ENCODE measurements around the gene NUCB2. TPM values are rescaled to one million over a fixed set of nuclear protein-coding genes. Genes with fewer than 3 reads are reported as not detected.

Gene NUCB2
- total and polyA plus RNA-seq, 2 of the 13 experiments (the other 11 are each of a cell fraction or from before 2014, with no cell fraction given): 54.2 to 82.4 TPM

GRCh38 chr11:17250561-17251350 is 25.8 kb upstream of the NUCB2 start:
- Histone ChIP-seq H3K9me3 (ENCODE audit: low read length) (no peaks in the 10 kb centered on the region), H3K79me2 (ENCODE audit: insufficient read depth, low read length) (no peaks in the 10 kb centered on the region), H3K4me1 (ENCODE audit: insufficient read depth, low read length) (no peaks in the 10 kb centered on the region), H3K36me3 (replicated peaks in 1 of 2; ENCODE audit: control insufficient read depth in 1 of 2, insufficient read depth in 2 of 2, low read length in 2 of 2) (no peaks in the 10 kb centered on the region), H3K27me3 (ENCODE audit: control insufficient read depth in 1 of 2, insufficient read depth in 2 of 2, low read length in 2 of 2) (no peaks in the 10 kb centered on the region), H3K27ac (ENCODE audit: extremely low read length, insufficient read depth, low read length) (no peak overlapping the region), H3K4me3 (replicated peaks in 1 of 3; ENCODE audit: insufficient read depth in 1 of 3, low read depth in 2 of 3, low read length in 3 of 3) (no peak overlapping the region), H2AFZ (ENCODE audit: low read length) (no peak overlapping the region), H3K9ac (ENCODE audit: insufficient read depth, low read depth, low read length) (no peak overlapping the region), H3K4me2 (ENCODE audit: low read depth, low read length) (no peak overlapping the region), H4K20me1 (ENCODE audit: insufficient read depth, low read length) (no peaks in the 10 kb centered on the region)
- DNase-seq (ENCODE audit: low spot score): no peak
- no TSS peak for BruUV-seq (replicated peaks)
- TF ChIP-seq PAXIP1 (CRISPR knock-in tag; conservative IDR thresholded peaks at IDR 0.05) (no peak), MIXL1 (CRISPR knock-in tag; IDR thresholded peaks at IDR 0.05) (no peak), ZNF234 (CRISPR knock-in tag; conservative IDR thresholded peaks at IDR 0.05) (no peak), HNRNPL (IDR thresholded peaks at IDR 0.05; ENCODE audit: low read depth, low read length) (no peak), NR2C2 (CRISPR knock-in tag; IDR thresholded peaks at IDR 0.05; ENCODE audit: borderline replicate concordance) (no peak), PRMT3 (CRISPR knock-in tag; IDR thresholded peaks at IDR 0.05; ENCODE audit: borderline replicate concordance, low read depth) (no peak), ZFP90 (CRISPR knock-in tag; IDR thresholded peaks at IDR 0.05; ENCODE audit: borderline replicate concordance) (no peak), HES4 (CRISPR knock-in tag; IDR thresholded peaks at IDR 0.05; ENCODE audit: borderline replicate concordance) (no peak), ZUFSP (CRISPR knock-in tag; IDR thresholded peaks at IDR 0.05; ENCODE audit: borderline replicate concordance) (no peak), HOXD1 (CRISPR knock-in tag; IDR thresholded peaks at IDR 0.05) (no peak), MED1 (CRISPR knock-in tag; IDR thresholded peaks at IDR 0.05) (no peak), HMGXB4 (CRISPR knock-in tag; IDR thresholded peaks at IDR 0.05; ENCODE audit: borderline replicate concordance in 1 of 2, low read depth in 1 of 2) (no peak)
- no peak for ATAC-seq
- no peak for FAIRE-seq
- CTCF ChIA-PET (ENCODE audit: low intra/inter-chr PET ratio, low total read pairs): no interaction called here
- intact Hi-C loops (cut with micrococcal nuclease; ENCODE audit: unreplicated experiment): no loop called here
- POLR2A ChIA-PET: no interaction called here
- in situ Hi-C loops (cut with HindIII; ENCODE audit: extremely low pct_ligation_motif_present, low pct_unique_long_range_greater_than_20kb): loop anchor here (25.0 kb wide), 1 partner anchor 138 kb away; no protein-coding TSS in a partner anchor
